HG03460 (cell line): Measurements from ENCODE around the gene MAML3.
A peak's percentile ranks its signal among the peaks of the same experiment; 100 is the strongest.

ENCODE experiments used
- ATAC-seq: cut with Tn5 transposase; IDR thresholded peaks from one replicate; pipeline ENCODE4 v1.9.1; 2021; ENCODE audit not compliant: unreplicated experiment

Gene MAML3

GRCh38 chr4:139738846-139739613 is 415.0 kb downstream of the MAML3 start:
- no peak for ATAC-seq

- no peak for ATAC-seq
Observed at GRCh38 chr4:139736661-139737060, 417.3 kb downstream of the MAML3 start.

GRCh38 chr4:139736274-139736660 is 417.7 kb downstream of the MAML3 start:
- ATAC-seq: no peak

GRCh38 chr4:139735381-139736273 is 418.4 kb downstream of the MAML3 start:
- no peak for ATAC-seq

GRCh38 chr4:139734875-139735380 is 419.1 kb downstream of the MAML3 start:
- peak; percentile 73 for ATAC-seq

GRCh38 chr4:139734201-139734874 is 419.6 kb downstream of the MAML3 start:
- no peak for ATAC-seq

- no peak for ATAC-seq
Observed at GRCh38 chr4:139732991-139733570, 420.9 kb downstream of the MAML3 start.

- ATAC-seq: no peak
Observed at GRCh38 chr4:139728840-139729239, 425.1 kb downstream of the MAML3 start.

GRCh38 chr4:139728146-139728545 is 425.8 kb downstream of the MAML3 start:
- ATAC-seq: no peak

- no peak for ATAC-seq
Observed at GRCh38 chr4:139726615-139727014, 427.4 kb downstream of the MAML3 start.

- no peak for ATAC-seq
Observed at GRCh38 chr4:139725236-139725635, 428.7 kb downstream of the MAML3 start.

- ATAC-seq: no peak
Observed at GRCh38 chr4:139721789-139722188, 432.2 kb downstream of the MAML3 start.

GRCh38 chr4:139720806-139721205 is 433.2 kb downstream of the MAML3 start:
- no peak for ATAC-seq

- no peak for ATAC-seq
Observed at GRCh38 chr4:139719381-139720101, 434.4 kb downstream of the MAML3 start.

GRCh38 chr4:139718833-139719232 is 435.2 kb downstream of the MAML3 start:
- no peak for ATAC-seq

GRCh38 chr4:139718358-139718757 is 435.6 kb downstream of the MAML3 start:
- ATAC-seq: no peak

- ATAC-seq: no peak
Observed at GRCh38 chr4:139715746-139716391, 438.1 kb downstream of the MAML3 start.

- no peak for ATAC-seq
Observed at GRCh38 chr4:139712882-139713281, 441.1 kb downstream of the MAML3 start.

- no peak for ATAC-seq
Observed at GRCh38 chr4:139711461-139711860, 442.5 kb downstream of the MAML3 start.

- no peak for ATAC-seq
Observed at GRCh38 chr4:139710073-139710472, 443.9 kb downstream of the MAML3 start.
